ENCODE results near the gene TSPAN18. TPM values are rescaled to one million over a fixed set of nuclear protein-coding genes. Genes with fewer than 3 reads are reported as not detected.

The TSPAN18 gene
- total and polyA plus RNA-seq, 10 of the 15 experiments (the other 5 are each of a cell fraction or from before 2014, with no cell fraction given), result 0.02 to 0.77 (median 0.13) TPM; not detected in 1

DNA sequence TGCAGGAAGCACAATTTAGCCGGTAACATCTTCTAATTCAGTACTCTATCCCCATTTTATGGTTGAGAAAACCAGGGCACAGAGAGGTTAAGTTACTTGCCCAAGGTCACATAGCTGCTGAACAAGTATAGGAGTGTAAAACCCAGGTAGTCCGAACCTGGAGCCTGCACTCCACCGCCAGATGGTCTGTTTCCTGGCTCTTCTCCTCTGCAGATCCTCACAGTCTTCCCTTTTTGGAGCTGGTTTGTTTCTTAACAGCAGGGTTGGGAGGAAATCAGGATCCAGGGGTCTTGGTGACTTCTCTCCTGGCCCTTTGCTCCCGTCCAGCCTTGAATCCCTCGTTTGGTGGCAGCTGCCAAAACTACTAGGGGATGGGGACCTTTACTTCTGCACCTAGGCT lies 12.0 kb downstream of the TSPAN18 start:
- ChIA-PET POLR2A (no interaction called here), SMC1A (ENCODE audit: uncharacterized antibody, unreplicated experiment) (no interaction called here), CTCF (no interaction called here), RAD21 (ENCODE audit: unreplicated experiment) (no interaction called here)
- no peak for ATAC-seq
- Histone ChIP-seq H3K27me3 (replicated peaks in 1 of 2; ENCODE audit: control insufficient read depth in 2 of 2, insufficient read depth in 2 of 2, low read length in 1 of 2) (peaks cover 0 to 2% of the 10 kb centered on the region in 2 experiments; a peak in 3 of 4 replicates), H3K4me1 (ENCODE audit: control insufficient read depth, insufficient read depth, low read length) (no peaks in the 10 kb centered on the region), H4K20me1 (ENCODE audit: control insufficient read depth, insufficient read depth) (no peaks in the 10 kb centered on the region), H3K79me2 (ENCODE audit: control insufficient read depth, insufficient read depth, low read length) (no peaks in the 10 kb centered on the region), H3K9ac (ENCODE audit: control insufficient read depth, insufficient read depth, low read length) (no peak overlapping the region), H3K27ac (ENCODE audit: control insufficient read depth, insufficient read depth) (no peak overlapping the region), H3K4me3 (no peak overlapping the region), H3K4me2 (ENCODE audit: control insufficient read depth, insufficient read depth) (no peak overlapping the region), H2AFZ (ENCODE audit: control insufficient read depth, low read depth, low read length) (no peak overlapping the region), H3K36me3 (ENCODE audit: control insufficient read depth in 2 of 2, insufficient read depth in 2 of 2, low read length in 1 of 2) (no peaks in the 10 kb centered on the region), H3K9me3 (replicated peaks; ENCODE audit: control insufficient read depth, insufficient read depth, low read length) (no peaks in the 10 kb centered on the region)
- no peak for FAIRE-seq
- intact Hi-C loops (cut with micrococcal nuclease; ENCODE audit: unreplicated experiment) (no loop called here), in situ Hi-C loops (cut with MboI) (no loop called here)
- BruUV-seq (replicated peaks), result no TSS peak
- WGBS (ENCODE audit: insufficient coverage, insufficient replicate concordance, low lambda C conversion rate, missing lambda C conversion rate), result 31% methylated on average over 5 of the region's 5 CpGs
- DNase-seq (ENCODE audit: low read depth, low spot score), result no peak
- TF ChIP-seq, protein P1, sequence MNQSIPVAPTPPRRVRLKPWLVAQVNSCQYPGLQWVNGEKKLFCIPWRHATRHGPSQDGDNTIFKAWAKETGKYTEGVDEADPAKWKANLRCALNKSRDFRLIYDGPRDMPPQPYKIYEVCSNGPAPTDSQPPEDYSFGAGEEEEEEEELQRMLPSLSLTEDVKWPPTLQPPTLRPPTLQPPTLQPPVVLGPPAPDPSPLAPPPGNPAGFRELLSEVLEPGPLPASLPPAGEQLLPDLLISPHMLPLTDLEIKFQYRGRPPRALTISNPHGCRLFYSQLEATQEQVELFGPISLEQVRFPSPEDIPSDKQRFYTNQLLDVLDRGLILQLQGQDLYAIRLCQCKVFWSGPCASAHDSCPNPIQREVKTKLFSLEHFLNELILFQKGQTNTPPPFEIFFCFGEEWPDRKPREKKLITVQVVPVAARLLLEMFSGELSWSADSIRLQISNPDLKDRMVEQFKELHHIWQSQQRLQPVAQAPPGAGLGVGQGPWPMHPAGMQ (IDR thresholded peaks at IDR 0.05; ENCODE audit: borderline replicate concordance), result no peak
- TF ChIP-seq ASH2L (IDR thresholded peaks at IDR 0.05; ENCODE audit: borderline replicate concordance, low read depth), result no peak
- no peak for TF ChIP-seq KDM1A (IDR thresholded peaks at IDR 0.05; ENCODE audit: borderline replicate concordance)
- TF ChIP-seq, protein P2, sequence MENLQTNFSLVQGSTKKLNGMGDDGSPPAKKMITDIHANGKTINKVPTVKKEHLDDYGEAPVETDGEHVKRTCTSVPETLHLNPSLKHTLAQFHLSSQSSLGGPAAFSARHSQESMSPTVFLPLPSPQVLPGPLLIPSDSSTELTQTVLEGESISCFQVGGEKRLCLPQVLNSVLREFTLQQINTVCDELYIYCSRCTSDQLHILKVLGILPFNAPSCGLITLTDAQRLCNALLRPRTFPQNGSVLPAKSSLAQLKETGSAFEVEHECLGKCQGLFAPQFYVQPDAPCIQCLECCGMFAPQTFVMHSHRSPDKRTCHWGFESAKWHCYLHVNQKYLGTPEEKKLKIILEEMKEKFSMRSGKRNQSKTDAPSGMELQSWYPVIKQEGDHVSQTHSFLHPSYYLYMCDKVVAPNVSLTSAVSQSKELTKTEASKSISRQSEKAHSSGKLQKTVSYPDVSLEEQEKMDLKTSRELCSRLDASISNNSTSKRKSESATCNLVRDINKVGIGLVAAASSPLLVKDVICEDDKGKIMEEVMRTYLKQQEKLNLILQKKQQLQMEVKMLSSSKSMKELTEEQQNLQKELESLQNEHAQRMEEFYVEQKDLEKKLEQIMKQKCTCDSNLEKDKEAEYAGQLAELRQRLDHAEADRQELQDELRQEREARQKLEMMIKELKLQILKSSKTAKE (IDR thresholded peaks at IDR 0.05; ENCODE audit: low read depth, poor library complexity, severe bottlenecking), result no peak
- no peak for TF ChIP-seq ZNF217 (IDR thresholded peaks at IDR 0.05)
- TF ChIP-seq, protein P3, sequence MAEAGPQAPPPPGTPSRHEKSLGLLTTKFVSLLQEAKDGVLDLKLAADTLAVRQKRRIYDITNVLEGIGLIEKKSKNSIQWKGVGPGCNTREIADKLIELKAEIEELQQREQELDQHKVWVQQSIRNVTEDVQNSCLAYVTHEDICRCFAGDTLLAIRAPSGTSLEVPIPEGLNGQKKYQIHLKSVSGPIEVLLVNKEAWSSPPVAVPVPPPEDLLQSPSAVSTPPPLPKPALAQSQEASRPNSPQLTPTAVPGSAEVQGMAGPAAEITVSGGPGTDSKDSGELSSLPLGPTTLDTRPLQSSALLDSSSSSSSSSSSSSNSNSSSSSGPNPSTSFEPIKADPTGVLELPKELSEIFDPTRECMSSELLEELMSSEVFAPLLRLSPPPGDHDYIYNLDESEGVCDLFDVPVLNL (IDR thresholded peaks at IDR 0.05; ENCODE audit: low read depth, low read length), result no peak
- TF ChIP-seq, protein P4, sequence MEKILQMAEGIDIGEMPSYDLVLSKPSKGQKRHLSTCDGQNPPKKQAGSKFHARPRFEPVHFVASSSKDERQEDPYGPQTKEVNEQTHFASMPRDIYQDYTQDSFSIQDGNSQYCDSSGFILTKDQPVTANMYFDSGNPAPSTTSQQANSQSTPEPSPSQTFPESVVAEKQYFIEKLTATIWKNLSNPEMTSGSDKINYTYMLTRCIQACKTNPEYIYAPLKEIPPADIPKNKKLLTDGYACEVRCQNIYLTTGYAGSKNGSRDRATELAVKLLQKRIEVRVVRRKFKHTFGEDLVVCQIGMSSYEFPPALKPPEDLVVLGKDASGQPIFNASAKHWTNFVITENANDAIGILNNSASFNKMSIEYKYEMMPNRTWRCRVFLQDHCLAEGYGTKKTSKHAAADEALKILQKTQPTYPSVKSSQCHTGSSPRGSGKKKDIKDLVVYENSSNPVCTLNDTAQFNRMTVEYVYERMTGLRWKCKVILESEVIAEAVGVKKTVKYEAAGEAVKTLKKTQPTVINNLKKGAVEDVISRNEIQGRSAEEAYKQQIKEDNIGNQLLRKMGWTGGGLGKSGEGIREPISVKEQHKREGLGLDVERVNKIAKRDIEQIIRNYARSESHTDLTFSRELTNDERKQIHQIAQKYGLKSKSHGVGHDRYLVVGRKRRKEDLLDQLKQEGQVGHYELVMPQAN (conservative IDR thresholded peaks at IDR 0.05), result no peak
- TF ChIP-seq, protein P5, sequence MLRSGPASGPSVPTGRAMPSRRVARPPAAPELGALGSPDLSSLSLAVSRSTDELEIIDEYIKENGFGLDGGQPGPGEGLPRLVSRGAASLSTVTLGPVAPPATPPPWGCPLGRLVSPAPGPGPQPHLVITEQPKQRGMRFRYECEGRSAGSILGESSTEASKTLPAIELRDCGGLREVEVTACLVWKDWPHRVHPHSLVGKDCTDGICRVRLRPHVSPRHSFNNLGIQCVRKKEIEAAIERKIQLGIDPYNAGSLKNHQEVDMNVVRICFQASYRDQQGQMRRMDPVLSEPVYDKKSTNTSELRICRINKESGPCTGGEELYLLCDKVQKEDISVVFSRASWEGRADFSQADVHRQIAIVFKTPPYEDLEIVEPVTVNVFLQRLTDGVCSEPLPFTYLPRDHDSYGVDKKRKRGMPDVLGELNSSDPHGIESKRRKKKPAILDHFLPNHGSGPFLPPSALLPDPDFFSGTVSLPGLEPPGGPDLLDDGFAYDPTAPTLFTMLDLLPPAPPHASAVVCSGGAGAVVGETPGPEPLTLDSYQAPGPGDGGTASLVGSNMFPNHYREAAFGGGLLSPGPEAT (IDR thresholded peaks at IDR 0.05; ENCODE audit: low read depth), result no peak
- TF ChIP-seq TCF3 (IDR thresholded peaks at IDR 0.05; ENCODE audit: borderline replicate concordance, insufficient read depth, low read depth, low read length), result no peak
- TF ChIP-seq RAD51 (IDR thresholded peaks at IDR 0.05), result no peak
- TF ChIP-seq, protein P6, sequence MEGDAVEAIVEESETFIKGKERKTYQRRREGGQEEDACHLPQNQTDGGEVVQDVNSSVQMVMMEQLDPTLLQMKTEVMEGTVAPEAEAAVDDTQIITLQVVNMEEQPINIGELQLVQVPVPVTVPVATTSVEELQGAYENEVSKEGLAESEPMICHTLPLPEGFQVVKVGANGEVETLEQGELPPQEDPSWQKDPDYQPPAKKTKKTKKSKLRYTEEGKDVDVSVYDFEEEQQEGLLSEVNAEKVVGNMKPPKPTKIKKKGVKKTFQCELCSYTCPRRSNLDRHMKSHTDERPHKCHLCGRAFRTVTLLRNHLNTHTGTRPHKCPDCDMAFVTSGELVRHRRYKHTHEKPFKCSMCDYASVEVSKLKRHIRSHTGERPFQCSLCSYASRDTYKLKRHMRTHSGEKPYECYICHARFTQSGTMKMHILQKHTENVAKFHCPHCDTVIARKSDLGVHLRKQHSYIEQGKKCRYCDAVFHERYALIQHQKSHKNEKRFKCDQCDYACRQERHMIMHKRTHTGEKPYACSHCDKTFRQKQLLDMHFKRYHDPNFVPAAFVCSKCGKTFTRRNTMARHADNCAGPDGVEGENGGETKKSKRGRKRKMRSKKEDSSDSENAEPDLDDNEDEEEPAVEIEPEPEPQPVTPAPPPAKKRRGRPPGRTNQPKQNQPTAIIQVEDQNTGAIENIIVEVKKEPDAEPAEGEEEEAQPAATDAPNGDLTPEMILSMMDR (IDR thresholded peaks at IDR 0.05 in 2 of 3, conservative IDR thresholded peaks at IDR 0.05 in 1 of 3; ENCODE audit: control insufficient read depth in 2 of 3, extremely low read depth in 1 of 3, insufficient read depth in 1 of 3, low read depth in 3 of 3, low read length in 3 of 3), result no peak
